IPS-11a (cell line): Measurements from ENCODE around the gene GID4.
A peak's percentile ranks its signal among the peaks of the same experiment; 100 is the strongest.

Source experiments
- H3K4me3 ChIP-seq: one replicate; pipeline ENCODE4 v1.5.1; 2013; ENCODE audit warnings: low read depth, low read length, control low read depth

GID4 gene

DNA sequence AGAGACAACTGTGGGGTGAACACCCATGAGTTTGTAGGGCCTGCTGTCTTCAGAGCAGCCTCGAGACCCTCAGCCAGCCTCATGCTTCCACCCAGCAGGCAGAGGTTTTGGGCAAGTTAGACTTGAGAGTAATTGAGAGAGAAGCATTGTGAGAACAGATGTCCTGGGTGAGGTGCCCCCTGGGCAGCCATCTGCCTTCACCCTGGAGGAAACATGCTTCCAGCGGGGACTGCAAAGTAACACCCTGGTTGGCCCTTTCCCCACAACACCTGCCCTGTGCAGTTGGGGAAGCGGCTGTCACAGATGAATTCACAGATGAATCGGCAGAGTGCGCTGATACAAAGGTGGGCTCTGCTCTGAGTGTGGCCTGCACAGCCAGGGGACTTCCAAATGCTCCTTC is 23.6 kb upstream of the GID4 start:
- no peak overlapping the region for H3K4me3 ChIP-seq

GRCh38 chr17:18016426-18016825 is 22.8 kb upstream of the GID4 start:
- H3K4me3 ChIP-seq, result no peak overlapping the region

DNA sequence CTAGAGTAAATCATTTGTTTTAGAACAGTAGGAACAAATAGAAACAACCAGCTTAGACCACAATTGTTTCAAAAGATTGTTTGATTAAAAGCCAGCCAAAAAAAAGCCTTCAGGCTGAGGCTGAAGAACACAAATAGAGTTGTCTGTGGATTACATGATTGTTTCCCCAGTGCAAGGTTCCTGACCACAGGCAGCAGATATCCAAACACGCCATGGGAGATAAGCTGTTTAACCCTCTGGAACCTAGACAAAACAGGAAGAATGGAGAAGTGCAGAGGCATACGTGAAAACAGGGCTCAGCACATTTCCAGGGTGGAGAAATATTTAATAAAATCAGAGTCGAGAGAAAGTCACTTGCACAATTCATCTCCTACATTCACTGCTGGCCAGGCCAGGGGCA is 21.2 kb upstream of the GID4 start:
- no peak overlapping the region for H3K4me3 ChIP-seq

GRCh38 chr17:18018411-18018921 is 20.7 kb upstream of the GID4 start:
- no peak overlapping the region for H3K4me3 ChIP-seq

DNA sequence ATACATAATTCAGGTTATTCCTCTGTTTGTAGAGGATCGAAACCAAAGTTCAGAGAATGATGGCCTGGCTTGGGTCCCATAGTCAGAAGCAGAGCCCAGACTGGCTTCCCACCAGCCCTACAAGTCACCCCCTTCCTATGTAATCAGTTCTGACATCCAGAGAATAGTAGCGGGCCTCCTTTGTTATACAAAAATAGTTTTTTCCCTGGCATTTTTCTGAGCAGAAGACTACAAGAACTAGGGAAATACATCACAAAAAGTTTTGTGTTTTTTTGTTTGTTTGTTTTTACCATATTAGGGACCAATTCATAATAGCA is 19.4 kb upstream of the GID4 start:
- no peak overlapping the region for H3K4me3 ChIP-seq

GRCh38 chr17:18020971-18021370 is 18.2 kb upstream of the GID4 start:
- H3K4me3 ChIP-seq, result no peak overlapping the region

DNA sequence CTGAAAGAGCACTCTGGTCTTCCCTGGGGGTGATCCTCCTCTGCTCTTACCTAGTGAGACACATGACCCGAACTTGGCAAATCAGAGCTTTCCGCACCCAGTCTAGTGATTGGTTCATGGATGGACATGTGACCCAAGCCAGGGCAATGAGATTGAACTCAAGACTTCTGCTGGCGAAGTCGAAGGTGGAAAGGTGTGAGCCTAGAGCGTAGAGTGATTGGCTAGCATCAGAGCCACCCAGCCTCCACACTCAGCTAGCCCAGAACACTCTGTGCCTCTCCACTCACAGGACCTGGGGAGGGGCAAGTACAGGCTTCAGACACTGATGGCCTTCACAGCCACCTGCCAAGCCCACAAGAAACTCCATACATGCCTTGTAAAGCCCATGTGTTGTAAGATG is 17.8 kb upstream of the GID4 start:
- no peak overlapping the region for H3K4me3 ChIP-seq

- no peak overlapping the region for H3K4me3 ChIP-seq
Measured at GRCh38 chr17:18025241-18025944, 13.8 kb upstream of the GID4 start.

GRCh38 chr17:18025945-18026776 is 13.0 kb upstream of the GID4 start:
- no peak overlapping the region for H3K4me3 ChIP-seq

GRCh38 chr17:18027280-18027679 is 11.9 kb upstream of the GID4 start:
- H3K4me3 ChIP-seq, result no peak overlapping the region

DNA sequence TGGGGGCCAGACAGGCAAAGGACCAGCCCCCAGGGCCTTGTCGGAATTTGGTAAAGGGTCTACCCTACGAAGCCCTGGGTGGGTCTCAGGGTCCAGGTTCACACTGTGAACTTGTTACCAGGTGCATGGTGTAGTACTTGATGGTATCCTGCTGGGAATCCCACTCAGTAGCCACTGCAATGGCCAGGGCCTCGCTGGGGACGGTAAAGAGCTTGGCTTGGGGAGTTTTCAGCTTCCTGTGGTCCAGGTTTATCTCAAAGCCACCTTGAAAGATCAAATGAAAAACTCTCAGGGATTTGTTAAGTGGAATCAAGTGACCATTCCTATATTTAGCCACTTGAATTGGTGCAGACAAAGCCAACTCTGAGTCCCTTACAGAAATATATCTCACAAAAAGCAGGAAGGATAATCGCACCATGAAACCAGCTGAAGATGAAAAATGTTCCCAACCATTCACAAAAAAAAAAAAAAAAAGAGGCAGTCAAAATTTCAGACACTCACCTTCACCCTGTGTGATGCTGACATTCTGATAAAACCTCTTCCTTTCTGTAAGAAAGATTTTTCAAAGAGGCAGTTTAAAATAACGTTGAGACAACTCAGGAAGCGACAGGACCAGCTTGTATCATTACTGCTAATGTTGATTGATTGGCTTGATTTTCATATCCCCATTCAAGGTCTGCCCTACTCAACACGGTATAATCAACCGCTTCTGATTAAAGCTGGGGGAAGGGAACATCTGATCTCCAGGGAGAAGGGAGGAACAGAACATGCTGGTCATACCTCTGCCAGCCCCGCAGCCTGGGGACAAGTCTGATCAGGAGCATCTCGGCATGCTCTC is 10.9 kb upstream of the GID4 start:
- H3K4me3 ChIP-seq, result no peak overlapping the region

- no peak overlapping the region for H3K4me3 ChIP-seq
Measured at GRCh38 chr17:18028952-18029540, 10.2 kb upstream of the GID4 start.

- no peak overlapping the region for H3K4me3 ChIP-seq
Measured at GRCh38 chr17:18031955-18032354, 7.3 kb upstream of the GID4 start.

DNA sequence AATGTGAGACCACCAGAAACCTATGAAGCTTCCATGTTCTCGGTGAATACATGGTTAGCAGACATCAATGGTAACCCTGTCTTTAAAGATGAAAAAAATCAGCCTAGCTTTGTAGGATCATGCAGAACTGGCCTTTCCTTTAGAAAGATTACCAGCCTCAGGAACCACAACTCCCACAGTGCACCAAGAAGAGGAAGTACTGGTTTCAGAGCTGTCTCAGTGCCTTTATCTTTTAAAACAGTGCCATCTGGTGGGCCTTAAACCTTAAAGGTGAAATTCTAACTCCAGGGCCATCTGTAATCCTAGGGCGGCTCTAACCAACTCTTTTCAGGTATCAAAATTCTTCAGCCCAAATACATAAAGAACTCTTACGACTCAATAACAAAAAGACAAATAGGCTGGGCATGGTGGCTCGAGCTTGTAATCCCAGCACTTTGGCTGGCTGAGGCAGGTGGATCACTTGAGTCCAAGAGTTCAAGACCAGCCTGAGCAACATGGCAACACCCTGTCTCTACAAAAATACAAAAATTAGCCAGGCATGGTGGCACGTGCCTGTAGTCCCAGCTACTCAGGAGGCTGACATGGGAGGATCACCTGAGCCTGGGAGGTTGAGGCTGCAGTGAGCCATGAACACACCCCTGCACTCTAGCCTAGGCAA is 5.6 kb upstream of the GID4 start:
- H3K4me3 ChIP-seq, result no peak overlapping the region

DNA sequence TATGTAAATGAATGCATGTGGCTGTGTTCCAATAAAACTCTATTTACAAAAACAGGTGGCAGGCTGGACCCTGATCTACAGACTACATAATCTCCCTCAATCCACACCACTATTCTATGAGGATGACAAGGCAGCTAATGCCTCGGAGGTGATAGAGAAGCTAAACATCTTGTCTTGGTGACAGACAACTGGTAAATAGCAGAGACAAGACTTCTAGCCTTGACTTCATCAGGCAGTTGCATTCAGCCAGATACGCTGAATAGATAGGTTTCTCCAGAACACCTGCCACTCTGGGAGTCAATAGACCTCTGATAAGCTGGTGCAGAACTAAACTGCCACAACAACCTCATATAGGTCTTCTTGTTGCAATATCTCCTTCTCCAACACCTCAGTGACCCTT is 3.5 kb upstream of the GID4 start:
- no peak overlapping the region for H3K4me3 ChIP-seq

DNA sequence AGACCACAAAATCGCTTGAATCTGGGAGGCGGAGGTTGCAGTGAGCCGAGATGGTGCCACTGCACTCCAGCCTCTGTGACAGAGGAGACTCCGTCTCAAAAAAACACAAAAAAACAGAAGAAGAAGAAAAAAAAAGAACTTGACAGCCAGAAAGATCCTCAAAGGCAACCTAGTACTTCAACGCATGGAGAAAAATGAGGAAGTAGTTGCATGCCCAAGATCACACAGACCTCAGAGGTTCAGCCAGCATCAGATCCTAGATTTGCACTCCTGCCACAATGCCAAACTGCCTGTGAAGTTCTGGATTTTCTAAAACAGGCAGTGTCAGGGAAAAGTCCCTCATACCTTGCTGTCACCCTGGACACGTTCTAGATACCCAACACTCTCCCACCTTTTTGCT is 1.7 kb upstream of the GID4 start:
- H3K4me3 ChIP-seq, result no peak overlapping the region

- H3K4me3 ChIP-seq, result peak overlapping the region; percentile 85
Measured at GRCh38 chr17:18038149-18038850, 908 bp upstream of the GID4 start.

- peak overlapping the region; percentile 63 for H3K4me3 ChIP-seq
Measured at GRCh38 chr17:18039535-18040260, 490 bp downstream of the GID4 start.

- peak overlapping the region; percentile 63 for H3K4me3 ChIP-seq
Measured at GRCh38 chr17:18040261-18040858, 1.2 kb downstream of the GID4 start.
